ENCODE data around the gene NME7. TPM values are rescaled to one million over a fixed set of nuclear protein-coding genes. Genes with fewer than 3 reads are reported as not detected.
"Not testable (repeated sequence)": the region's sequence is repeated elsewhere in the genome, so short reads cannot be mapped to it uniquely, and the experiment has no call there.

Gene NME7
- total RNA-seq, 1 donor from 2014 or later = 10.2 TPM

- no peak for ATAC-seq
- intact Hi-C loops (cut with micrococcal nuclease) = no loop called here
- DNase-seq = no peak
Observed at GRCh38 chr1:169346036-169346589, 21.5 kb downstream of the NME7 start.

GRCh38 chr1:169345511-169345910 lies 22.1 kb downstream of the NME7 start:
- DNase-seq (no peak), ATAC-seq (no peak)
- intact Hi-C loops (cut with micrococcal nuclease) = no loop called here

GRCh38 chr1:169342096-169342495 lies 25.5 kb downstream of the NME7 start:
- ATAC-seq; DNase-seq; intact Hi-C loops (cut with micrococcal nuclease): not testable (repeated sequence)

- ATAC-seq (no peak), DNase-seq (no peak)
- intact Hi-C loops (cut with micrococcal nuclease) = no loop called here
Observed at GRCh38 chr1:169340882-169341281, 26.7 kb downstream of the NME7 start.

- no peak for DNase-seq
- no peak for ATAC-seq
- intact Hi-C loops (cut with micrococcal nuclease) = no loop called here
Observed at GRCh38 chr1:169339773-169340172, 27.8 kb downstream of the NME7 start.

GRCh38 chr1:169338617-169339016 lies 29.0 kb downstream of the NME7 start:
- DNase-seq (no peak), ATAC-seq (no peak)
- intact Hi-C loops (cut with micrococcal nuclease) = no loop called here

GRCh38 chr1:169336947-169337715 lies 30.5 kb downstream of the NME7 start:
- ATAC-seq; DNase-seq; intact Hi-C loops (cut with micrococcal nuclease): not testable (repeated sequence)

GRCh38 chr1:169334727-169335126 lies 32.9 kb downstream of the NME7 start:
- ATAC-seq; DNase-seq; intact Hi-C loops (cut with micrococcal nuclease): not testable (repeated sequence)

- DNase-seq (no peak), ATAC-seq (no peak)
- intact Hi-C loops (cut with micrococcal nuclease) = no loop called here
Observed at GRCh38 chr1:169330927-169331326, 36.7 kb downstream of the NME7 start.

- no peak for DNase-seq
- no peak for ATAC-seq
- intact Hi-C loops (cut with micrococcal nuclease) = no loop called here
Observed at GRCh38 chr1:169329383-169329782, 38.2 kb downstream of the NME7 start.

GRCh38 chr1:169327875-169328274 lies 39.7 kb downstream of the NME7 start:
- DNase-seq = no peak
- intact Hi-C loops (cut with micrococcal nuclease) = no loop called here
- ATAC-seq = no peak

- intact Hi-C loops (cut with micrococcal nuclease) = no loop called here
- ATAC-seq = no peak
Observed at GRCh38 chr1:169326956-169327268, 40.7 kb downstream of the NME7 start.

GRCh38 chr1:169326261-169326955 lies 41.2 kb downstream of the NME7 start:
- DNase-seq = no peak
- intact Hi-C loops (cut with micrococcal nuclease) = no loop called here
- no peak for ATAC-seq

More at GRCh38 chr1:169326956-169327268, 40.7 kb downstream of the NME7 start:
- no peak for DNase-seq

GRCh38 chr1:169325117-169325516 lies 42.5 kb downstream of the NME7 start:
- intact Hi-C loops (cut with micrococcal nuclease) = no loop called here
- no peak for DNase-seq
- no peak for ATAC-seq

- intact Hi-C loops (cut with micrococcal nuclease) = no loop called here
- no peak for ATAC-seq
Observed at GRCh38 chr1:169322138-169322537, 45.5 kb downstream of the NME7 start.

GRCh38 chr1:169321539-169321938 lies 46.1 kb downstream of the NME7 start:
- intact Hi-C loops (cut with micrococcal nuclease) = no loop called here

More at GRCh38 chr1:169322138-169322537, 45.5 kb downstream of the NME7 start:
- no peak for DNase-seq

GRCh38 chr1:169318536-169319244 lies 48.9 kb downstream of the NME7 start:
- intact Hi-C loops (cut with micrococcal nuclease) = no loop called here
- ATAC-seq (no peak), DNase-seq (no peak)

More at GRCh38 chr1:169321539-169321938, 46.1 kb downstream of the NME7 start:
- no peak for DNase-seq
- no peak for ATAC-seq

GRCh38 chr1:169316556-169316955 lies 51.0 kb downstream of the NME7 start:
- DNase-seq = no peak

GRCh38 chr1:169312084-169312954 lies 55.3 kb downstream of the NME7 start:
- intact Hi-C loops (cut with micrococcal nuclease) = no loop called here
- DNase-seq (no peak), ATAC-seq (no peak)

More at GRCh38 chr1:169316556-169316955, 51.0 kb downstream of the NME7 start:
- intact Hi-C loops (cut with micrococcal nuclease) = no loop called here
- ATAC-seq = no peak
